T-cell (primary cell): ENCODE data around the gene PDE4B. TPM values are rescaled to one million over a fixed set of nuclear protein-coding genes. Genes with fewer than 3 reads are reported as not detected.
"Not testable (repeated sequence)": the region's sequence is repeated elsewhere in the genome, so short reads cannot be mapped to it uniquely, and the experiment has no call there.

Experiments used
- ATAC-seq, 4 experiments: fragments of 200-7000 bp in 3 of 4; fragments of 150-1000 bp in 1 of 4; cut with Tn5 transposase; replicated peaks in 1 of 4; 1 replicate in 3 of 4; 2 replicates in 1 of 4; pipeline ENCODE4 v1.10.0; 2021; ENCODE audit warnings: moderate library complexity in 3 of 4, mild to moderate bottlenecking in 2 of 4, moderate number of reproducible peaks in 1 of 4
- CTCF ChIA-PET, 2 donors: fragments of 300-600 bp; sonication (Branson Sonifier 250); formaldehyde crosslinking; loops; one replicate each; lab custom pipeline; 2022; ENCODE audit warnings: antibody characterized with exemption in 2 of 2; lab: Charles Lee
- POLR2A ChIA-PET, 2 donors: fragments of 300-600 bp; sonication (Branson Sonifier 250); formaldehyde crosslinking; loops; one replicate each; lab custom pipeline; 2022; ENCODE audit warnings: antibody characterized with exemption in 2 of 2; lab: Charles Lee
- DNase-seq, 35 experiments: peaks; one replicate each; pipeline versions ENCODE4 v3.0.0 to v3.0.0-alpha.2; 2013 to 2023
- H3K27ac ChIP-seq: one replicate; pipeline ENCODE4 v1.5.1; 2013; ENCODE audit warnings: low read length
- H3K27me3 ChIP-seq, 2 experiments: replicated peaks in 1 of 2; 1 replicate in 1 of 2; 2 replicates in 1 of 2; pipeline versions ENCODE4 v1.6.1 to v1.7.0; 2013; ENCODE audit warnings: low read length in 1 of 2, mixed read lengths in 1 of 2; ENCODE audit not compliant: control insufficient read depth in 2 of 2, insufficient read depth in 2 of 2; ENCODE audit errors: extremely low read depth in 1 of 2
- H3K36me3 ChIP-seq, 2 donors: 1 replicate in 1 of 2; 2 replicates in 1 of 2; pipeline versions ENCODE4 v1.6.1 to v1.7.0; 2013; ENCODE audit warnings: low read length in 1 of 2; ENCODE audit not compliant: control insufficient read depth in 2 of 2, insufficient read depth in 1 of 2; ENCODE audit errors: extremely low read depth in 1 of 2
- H3K4me1 ChIP-seq, 2 experiments: 1 replicate in 1 of 2; 2 replicates in 1 of 2; pipeline versions ENCODE4 v1.6.1 to v1.7.0; 2013; ENCODE audit warnings: low read length in 2 of 2, mixed read lengths in 1 of 2; ENCODE audit not compliant: insufficient read depth in 2 of 2, control insufficient read depth in 1 of 2; ENCODE audit errors: extremely low read depth in 1 of 2
- H3K4me3 ChIP-seq, 2 donors: 1 replicate in 1 of 2; 2 replicates in 1 of 2; pipeline versions ENCODE4 v1.5.1 to v1.7.0; 2013; ENCODE audit warnings: mild to moderate bottlenecking in 2 of 2, low read length in 1 of 2, moderate library complexity in 1 of 2; ENCODE audit not compliant: control insufficient read depth in 1 of 2; ENCODE audit errors: extremely low read depth in 1 of 2
- H3K9me3 ChIP-seq: 2 replicates; pipeline ENCODE4 v1.7.0; 2013
- H3K27ac Mint-ChIP-seq, 2 donors: one replicate each; pipeline ENCODE4 v1.8.0; 2020 to 2021; ENCODE audit warnings: mild to moderate bottlenecking in 2 of 2, mixed read lengths in 2 of 2
- H3K27me3 Mint-ChIP-seq, 2 donors: one replicate each; pipeline ENCODE4 v1.8.0; 2021 to 2022; ENCODE audit warnings: mixed read lengths in 2 of 2
- H3K36me3 Mint-ChIP-seq: one replicate; pipeline ENCODE4 v1.8.0; 2021; ENCODE audit warnings: mixed read lengths
- H3K4me1 Mint-ChIP-seq, 3 donors: one replicate each; pipeline ENCODE4 v1.8.0; 2020 to 2022; ENCODE audit warnings: mixed read lengths in 3 of 3, mild to moderate bottlenecking in 1 of 3
- H3K4me3 Mint-ChIP-seq, 3 donors: one replicate each; pipeline ENCODE4 v1.8.0; 2020 to 2022; ENCODE audit warnings: mild to moderate bottlenecking in 3 of 3, mixed read lengths in 3 of 3, moderate library complexity in 3 of 3
- H3K9me3 Mint-ChIP-seq, 3 donors: one replicate each; pipeline ENCODE4 v1.8.0; 2020 to 2022; ENCODE audit warnings: mixed read lengths in 3 of 3
- WGBS: methylation state at CpG from one replicate; pipeline ENCODE4 v1.1.5; 2013; ENCODE audit warnings: missing lambda C conversion rate; ENCODE audit not compliant: insufficient coverage; 5-methylcytosine and 5-hydroxymethylcytosine counted together
- total RNA-seq, 35 experiments: library from RNA in 6 of 35; stranded (reverse) in 6 of 35; fragments of 120-200 nt in 1 of 35; gene quantifications; one replicate each; pipeline versions ENCODE4 v1.2.1 to v1.2.4 and lab custom pipeline; 2013 to 2026

PDE4B gene
- total RNA-seq, 5 donors from 2014 or later (not counting 1 experiment from before 2014, with no cell fraction given): 46.3 to 103 (median 54.1) TPM

GRCh38 chr1:66132324-66132723 lies 339.6 kb downstream of the PDE4B start:
- peaks cover 0 to 4% of the 10 kb centered on the region in 2 donors for H3K27me3 Mint-ChIP-seq
- no peaks in the 10 kb centered on the region for H3K36me3 Mint-ChIP-seq
- H3K4me1 Mint-ChIP-seq: no peaks in the 10 kb centered on the region
- Histone ChIP-seq H3K36me3 (no peaks in the 10 kb centered on the region), H3K9me3 (no peaks in the 10 kb centered on the region), H3K4me1 (no peaks in the 10 kb centered on the region), H3K27ac (no peak overlapping the region), H3K27me3 (no peaks in the 10 kb centered on the region), H3K4me3 (no peak overlapping the region)
- H3K9me3 Mint-ChIP-seq: no peaks in the 10 kb centered on the region
- H3K4me3 Mint-ChIP-seq: no peak overlapping the region
- no peak for DNase-seq
- WGBS: 100% methylated on average over 1 of the region's 5 CpGs
- CTCF ChIA-PET: no interaction called here
- POLR2A ChIA-PET: no interaction called here
- no peak overlapping the region for H3K27ac Mint-ChIP-seq
- ATAC-seq: no peak

DNA sequence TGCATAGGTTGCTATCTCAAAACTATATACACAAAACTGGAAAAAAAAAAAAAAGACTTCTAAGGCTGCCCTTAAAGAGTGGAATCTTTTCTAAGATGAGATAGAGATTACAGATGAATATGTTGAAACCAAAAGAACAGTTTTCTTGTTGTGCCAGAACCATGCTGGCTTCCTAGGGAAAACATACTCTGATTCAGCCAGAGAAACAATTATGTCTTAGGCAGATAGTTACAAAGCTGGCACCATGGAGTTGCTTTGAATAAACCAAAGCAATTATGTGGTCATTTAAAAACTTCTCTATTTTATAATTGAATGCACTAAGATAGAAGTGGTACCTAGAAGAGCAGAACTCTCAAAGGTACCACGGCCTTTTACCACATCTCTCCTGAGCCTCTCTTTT lies 341.3 kb downstream of the PDE4B start:
- ATAC-seq (no peak), DNase-seq (no peak)
- H3K4me3 ChIP-seq: no peak overlapping the region
- POLR2A ChIA-PET: no interaction called here
- no CpG with 5 or more reads among the region's 1 CpG for WGBS
- H3K27ac ChIP-seq: no peak overlapping the region
- Mint-ChIP-seq H3K27ac (no peak overlapping the region), H3K4me3 (no peak overlapping the region), H3K36me3 (no peaks in the 10 kb centered on the region), H3K4me1 (no peaks in the 10 kb centered on the region), H3K27me3 (peaks cover 0 to 4% of the 10 kb centered on the region in 2 donors), H3K9me3 (no peaks in the 10 kb centered on the region)
- H3K27me3 ChIP-seq: no peaks in the 10 kb centered on the region
- H3K4me1 ChIP-seq: no peaks in the 10 kb centered on the region
- H3K36me3 ChIP-seq: no peaks in the 10 kb centered on the region
- no peaks in the 10 kb centered on the region for H3K9me3 ChIP-seq
- CTCF ChIA-PET: no interaction called here

DNA sequence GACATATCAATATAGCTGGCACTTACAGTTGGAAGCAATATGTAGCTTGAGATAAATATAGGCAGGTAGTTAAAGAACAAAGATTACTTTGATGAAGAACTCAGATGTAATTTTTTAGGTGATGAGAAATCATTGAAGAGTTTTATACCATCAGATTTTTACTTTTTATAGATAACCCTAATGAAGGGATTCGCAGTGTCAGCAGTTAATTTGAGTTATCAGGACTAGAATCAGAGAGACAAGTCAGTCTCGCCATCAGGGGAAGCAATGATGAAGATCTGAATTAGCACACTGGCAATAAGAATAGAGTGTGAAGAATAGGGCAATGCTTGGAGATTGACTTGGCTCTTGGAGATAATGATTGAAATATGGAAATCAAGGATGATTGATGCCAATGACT lies 342.5 kb downstream of the PDE4B start:
- CTCF ChIA-PET: interaction anchor here in 1 of 2 donors (0.6 kb wide), 1 partner anchor 822 kb away, joined by 6 read pairs; no protein-coding TSS in a partner anchor
- Histone ChIP-seq H3K4me1 (no peaks in the 10 kb centered on the region), H3K27me3 (no peaks in the 10 kb centered on the region), H3K36me3 (no peaks in the 10 kb centered on the region), H3K4me3 (no peak overlapping the region), H3K9me3 (no peaks in the 10 kb centered on the region), H3K27ac (no peak overlapping the region)
- Mint-ChIP-seq H3K4me3 (no peak overlapping the region), H3K36me3 (no peaks in the 10 kb centered on the region), H3K4me1 (no peaks in the 10 kb centered on the region), H3K9me3 (no peaks in the 10 kb centered on the region), H3K27ac (no peak overlapping the region), H3K27me3 (peaks cover 0 to 6% of the 10 kb centered on the region in 2 donors)
- ATAC-seq (no peak), DNase-seq (no peak)
- POLR2A ChIA-PET: no interaction called here
- WGBS: 69% methylated on average over 2 of the region's 2 CpGs

- H3K4me1 ChIP-seq, POLR2A ChIA-PET, H3K27me3 Mint-ChIP-seq, H3K9me3 ChIP-seq, H3K4me3 Mint-ChIP-seq, H3K4me3 ChIP-seq, H3K27ac ChIP-seq, H3K27me3 ChIP-seq, H3K27ac Mint-ChIP-seq, H3K36me3 Mint-ChIP-seq, H3K4me1 Mint-ChIP-seq, H3K9me3 Mint-ChIP-seq, ATAC-seq, H3K36me3 ChIP-seq, DNase-seq: not testable (repeated sequence)
- CTCF ChIA-PET: interaction anchor here in 1 of 2 donors (0.6 kb wide), 1 partner anchor 9 kb away, joined by 7 read pairs; no protein-coding TSS in a partner anchor
- WGBS: 67% methylated on average over 1 of the region's 4 CpGs
Measured at GRCh38 chr1:66136423-66136822, 343.7 kb downstream of the PDE4B start.

- Mint-ChIP-seq H3K9me3 (no peaks in the 10 kb centered on the region), H3K36me3 (no peaks in the 10 kb centered on the region), H3K27me3 (peaks cover 0 to 5% of the 10 kb centered on the region in 2 donors), H3K4me1 (no peaks in the 10 kb centered on the region), H3K4me3 (no peak overlapping the region), H3K27ac (no peak overlapping the region)
- CTCF ChIA-PET: interaction anchor here in 1 of 2 donors (0.6 kb wide), 1 partner anchor 8 kb away, joined by 7 read pairs; no protein-coding TSS in a partner anchor
- WGBS: 40% methylated on average over 2 of the region's 2 CpGs
- H3K27ac ChIP-seq: no peak overlapping the region
- H3K4me1 ChIP-seq: no peaks in the 10 kb centered on the region
- DNase-seq (no peak), ATAC-seq (no peak)
- no peaks in the 10 kb centered on the region for H3K9me3 ChIP-seq
- no peaks in the 10 kb centered on the region for H3K27me3 ChIP-seq
- H3K36me3 ChIP-seq: no peaks in the 10 kb centered on the region
- H3K4me3 ChIP-seq: no peak overlapping the region
- POLR2A ChIA-PET: no interaction called here
Measured at GRCh38 chr1:66137235-66137634, 344.5 kb downstream of the PDE4B start.

- no peak overlapping the region for H3K4me3 Mint-ChIP-seq
- CTCF ChIA-PET: no interaction called here
Measured at GRCh38 chr1:66138613-66139012, 345.9 kb downstream of the PDE4B start.

GRCh38 chr1:66140072-66140471 lies 347.4 kb downstream of the PDE4B start:
- Mint-ChIP-seq H3K27me3 (peaks cover 0 to 5% of the 10 kb centered on the region in 2 donors), H3K4me3 (no peak overlapping the region), H3K9me3 (no peaks in the 10 kb centered on the region), H3K4me1 (no peaks in the 10 kb centered on the region), H3K36me3 (no peaks in the 10 kb centered on the region), H3K27ac (no peak overlapping the region)
- no CpG with 5 or more reads among the region's 5 CpGs for WGBS
- POLR2A ChIA-PET: no interaction called here
- ATAC-seq (no peak), DNase-seq (no peak)
- CTCF ChIA-PET: interaction anchor here in 1 of 2 donors (0.7 kb wide), 1 partner anchor 104 kb away, joined by 5 read pairs; no protein-coding TSS in a partner anchor
- Histone ChIP-seq H3K4me3 (no peak overlapping the region), H3K27ac (no peak overlapping the region), H3K36me3 (no peaks in the 10 kb centered on the region), H3K4me1 (no peaks in the 10 kb centered on the region), H3K9me3 (no peaks in the 10 kb centered on the region), H3K27me3 (no peaks in the 10 kb centered on the region)

More at GRCh38 chr1:66138613-66139012, 345.9 kb downstream of the PDE4B start:
- Histone ChIP-seq H3K4me3 (no peak overlapping the region), H3K27me3 (no peaks in the 10 kb centered on the region), H3K36me3 (no peaks in the 10 kb centered on the region), H3K4me1 (no peaks in the 10 kb centered on the region), H3K27ac (no peak overlapping the region), H3K9me3 (no peaks in the 10 kb centered on the region)
- H3K27me3 Mint-ChIP-seq: peaks cover 0 to 5% of the 10 kb centered on the region in 2 donors
- no peak for DNase-seq
- no peaks in the 10 kb centered on the region for H3K36me3 Mint-ChIP-seq
- POLR2A ChIA-PET: interaction anchor here in 1 of 2 donors (0.6 kb wide), 1 partner anchor 189 kb away, joined by 3 read pairs; no protein-coding TSS in a partner anchor
- ATAC-seq: no peak
- no peaks in the 10 kb centered on the region for H3K4me1 Mint-ChIP-seq
- H3K27ac Mint-ChIP-seq: no peak overlapping the region
- H3K9me3 Mint-ChIP-seq: no peaks in the 10 kb centered on the region
